A549 (cell line): ENCODE data around the gene LIMCH1. TPM values are rescaled to one million over a fixed set of nuclear protein-coding genes. Genes with fewer than 3 reads are reported as not detected.
A peak's percentile ranks its signal among the peaks of the same experiment; 100 is the strongest.

ENCODE experiments used
- ATAC-seq, 2 experiments: fragments of 200-7000 bp in 1 of 2; fragments of >200 bp in 1 of 2; cut with Nextera tagmentation in 1 of 2; cut with Tn5 transposase in 1 of 2; 3 replicates each; pipeline versions ENCODE4 v1.8.0 to v1.9.1; 2018 to 2020; ENCODE audit warnings: mild to moderate bottlenecking in 1 of 2, moderate library complexity in 1 of 2
- CTCF ChIA-PET: fragments of 300-600 bp; sonication (Branson Sonifier 250); formaldehyde crosslinking; extraction: SDS; loops from one replicate; lab custom pipeline; 2021; ENCODE audit warnings: antibody characterized with exemption, inconsistent platforms; lab: Yijun Ruan, JAX
- POLR2A ChIA-PET: fragments of 350-600 bp; formaldehyde crosslinking; extraction: SDS; loops from one replicate; lab custom pipeline; 2021; ENCODE audit warnings: antibody characterized with exemption, inconsistent platforms; lab: Yijun Ruan, JAX
- DNase-seq, 2 experiments: peaks; one replicate each; pipeline versions ENCODE4 v3.0.0 to v3.0.0-alpha.2; 2011 to 2016; ENCODE audit warnings: low read depth in 1 of 2, low spot score in 1 of 2
- FAIRE-seq: peaks from 2 replicates; lab custom pipeline; 2011; peaks lifted over from hg19 to GRCh38; lab: Jason Lieb, UNC
- H3K27ac ChIP-seq, 2 experiments: fragments of >200 bp; sonication (Bioruptor Twin); formaldehyde crosslinking; 3 replicates each; pipeline ENCODE4 v1.5.1; 2016 to 2017
- H3K4me1 ChIP-seq: fragments of >200 bp; sonication (Bioruptor Twin); formaldehyde crosslinking; 3 replicates; pipeline ENCODE4 v1.6.1; 2016
- H3K4me2 ChIP-seq: fragments of >200 bp; sonication (Bioruptor Twin); formaldehyde crosslinking; 3 replicates; pipeline ENCODE4 v1.6.1; 2016
- H3K4me3 ChIP-seq: fragments of >200 bp; sonication (Bioruptor Twin); formaldehyde crosslinking; 3 replicates; pipeline ENCODE4 v1.5.1; 2016
- H3K9me3 ChIP-seq: fragments of >200 bp; sonication (Bioruptor Twin); formaldehyde crosslinking; 3 replicates; pipeline ENCODE4 v1.6.1; 2016
- CTCF ChIP-seq: fragments of >200 bp; sonication (Bioruptor Twin); formaldehyde crosslinking; IDR thresholded peaks from 3 replicates; pipeline ENCODE4 v1.5.1; 2016
- ELK1 ChIP-seq: fragments of 150-350 bp; IDR thresholded peaks from 2 replicates; pipeline ENCODE4 v1.6.1; 2014; ENCODE audit warnings: low read depth, mild to moderate bottlenecking, low read length
- ESRRA ChIP-seq: fragments of 150-350 bp; IDR thresholded peaks from 2 replicates; pipeline ENCODE4 v1.6.1; 2014; ENCODE audit warnings: mild to moderate bottlenecking, low read length, borderline replicate concordance
- HDAC2 ChIP-seq: fragments of 200-600 bp; sonication (generic); IDR thresholded peaks from 2 replicates; pipeline ENCODE4 v1.6.1; 2016
- HES2 ChIP-seq: fragments of >200 bp; sonication (Bioruptor Twin); formaldehyde crosslinking; IDR thresholded peaks from 2 replicates; pipeline ENCODE4 v1.6.1; 2016
- JUNB ChIP-seq: fragments of >200 bp; sonication (Bioruptor Twin); formaldehyde crosslinking; IDR thresholded peaks from 2 replicates; pipeline ENCODE4 v1.6.1; 2016
- NPAS2 ChIP-seq: fragments of 250-450 bp; sonication (Bioruptor Pico); IDR thresholded peaks from 2 replicates; pipeline ENCODE4 v1.8.0; 2022; ENCODE audit warnings: mild to moderate bottlenecking, moderate library complexity, borderline replicate concordance
- NR3C1 ChIP-seq: fragments of >200 bp; sonication (Bioruptor Twin); formaldehyde crosslinking; IDR thresholded peaks from 3 replicates; pipeline ENCODE4 v1.6.1; 2017
- PBX3 ChIP-seq: IDR thresholded peaks from 2 replicates; pipeline ENCODE4 v1.6.1; 2012
- PHF8 ChIP-seq: fragments of 200-600 bp; sonication (generic); IDR thresholded peaks from 2 replicates; pipeline ENCODE4 v1.6.1; 2016; ENCODE audit warnings: low read depth, mild to moderate bottlenecking, antibody characterized with exemption, moderate library complexity, borderline replicate concordance
- REST ChIP-seq: fragments of 200-600 bp; sonication (generic); IDR thresholded peaks from 2 replicates; pipeline ENCODE4 v1.6.1; 2016; ENCODE audit warnings: antibody characterized with exemption, mild to moderate bottlenecking, moderate library complexity
- WGBS: methylation state at CpG from one replicate; pipeline ENCODE4 v1.1.6; 2017; ENCODE audit errors: missing lambda C conversion rate; 5-methylcytosine and 5-hydroxymethylcytosine counted together
- polyA plus RNA-seq, 4 experiments: library from polyadenylated mRNA; depleted of rRNA in 3 of 4; stranded (reverse); fragments of >200 nt; fragmentation: RNase III in 1 of 4; extraction: RNeasy Plus Mini Kit Qiagen cat#74134 plus additional on column Dnase treatment in 1 of 4; gene quantifications; 2 replicates in 3 of 4; 3 replicates in 1 of 4; pipeline ENCODE4 v1.2.3, GENCODE V29; 2011 to 2017

LIMCH1 gene
- polyA plus RNA-seq, 2 of the 4 experiments (the other 2 are of a cell fraction) = 52.9 to 88.9 TPM

- POLR2A ChIA-PET = no interaction called here
- no peak overlapping the region for H3K4me3 ChIP-seq
- DNase-seq = no peak
- no peak for ATAC-seq
- CTCF ChIA-PET = no interaction called here
- peak overlapping the region; percentile 80 to 93 for H3K27ac ChIP-seq
- no peak for FAIRE-seq
- no peak for TF ChIP-seq PBX3
- no peak for TF ChIP-seq REST
- TF ChIP-seq PHF8 = no peak
- TF ChIP-seq HES2 = no peak
- TF ChIP-seq ESRRA = no peak
- TF ChIP-seq JUNB = no peak
- no peak for TF ChIP-seq NR3C1
- no peak for TF ChIP-seq ELK1
- no peak for TF ChIP-seq NPAS2 (CRISPR knock-in tag)
- peaks cover 80% of the 10 kb centered on the region for H3K4me1 ChIP-seq
- H3K9me3 ChIP-seq = no peaks in the 10 kb centered on the region
- WGBS = 70% methylated on average over 2 of the region's 2 CpGs
- peak overlapping the region; percentile 49; the same call in 1 of the 3 replicates for H3K4me2 ChIP-seq
Observed at GRCh38 chr4:41509451-41509866, 28.5 kb upstream of the LIMCH1 start.

- ATAC-seq (no peak), DNase-seq (no peak), FAIRE-seq (no peak)
- peaks cover 73% of the 10 kb centered on the region for H3K4me1 ChIP-seq
- H3K4me2 ChIP-seq = no peak overlapping the region
- CTCF ChIA-PET = no interaction called here
- WGBS = 73% methylated on average over 1 of the region's 1 CpG
- H3K27ac ChIP-seq = peak overlapping the region; percentile 80 to 93; a peak in 4 of 6 replicates
- POLR2A ChIA-PET = no interaction called here
- H3K9me3 ChIP-seq = no peaks in the 10 kb centered on the region
- TF ChIP-seq HDAC2 = no peak
- H3K4me3 ChIP-seq = no peak overlapping the region
Observed at GRCh38 chr4:41510179-41510578, 27.8 kb upstream of the LIMCH1 start.

- DNase-seq (no peak), ATAC-seq (no peak), FAIRE-seq (no peak)
- Histone ChIP-seq H3K4me1 (peaks cover 57% of the 10 kb centered on the region), H3K4me2 (peak overlapping the region; percentile 42), H3K4me3 (no peak overlapping the region), H3K9me3 (no peaks in the 10 kb centered on the region), H3K27ac (peak overlapping the region; percentile 59 to 79; a peak in 5 of 6 replicates)
- ChIA-PET CTCF (no interaction called here), POLR2A (no interaction called here)
- TF ChIP-seq CTCF (no peak), ESRRA (no peak)
- WGBS = 60% methylated on average over 1 of the region's 1 CpG
Observed at GRCh38 chr4:41512136-41512535, 25.8 kb upstream of the LIMCH1 start.
